HG03571 (cell line): Measurements from ENCODE around the gene C15orf39.
"Not testable (repeated sequence)": the region's sequence is repeated elsewhere in the genome, so short reads cannot be mapped to it uniquely, and the experiment has no call there.

Experiments
- ATAC-seq: cut with Tn5 transposase; IDR thresholded peaks from one replicate; pipeline ENCODE4 v1.9.1; 2021; ENCODE audit not compliant: unreplicated experiment

C15orf39 gene

GRCh38 chr15:75229191-75230015 lies 27.7 kb downstream of the C15orf39 start:
- no peak for ATAC-seq

GRCh38 chr15:75230016-75230343 lies 28.3 kb downstream of the C15orf39 start:
- no peak for ATAC-seq

GRCh38 chr15:75230551-75231371 lies 29.1 kb downstream of the C15orf39 start:
- no peak for ATAC-seq

- ATAC-seq: no peak
Measured at GRCh38 chr15:75231836-75232235, 30.2 kb downstream of the C15orf39 start.

- no peak for ATAC-seq
Measured at GRCh38 chr15:75232252-75232813, 30.7 kb downstream of the C15orf39 start.

GRCh38 chr15:75232826-75233503 lies 31.3 kb downstream of the C15orf39 start:
- no peak for ATAC-seq

GRCh38 chr15:75233504-75234190 lies 32.0 kb downstream of the C15orf39 start:
- no peak for ATAC-seq

- ATAC-seq: no peak
Measured at GRCh38 chr15:75234191-75234810, 32.6 kb downstream of the C15orf39 start.

- no peak for ATAC-seq
Measured at GRCh38 chr15:75235051-75235673, 33.5 kb downstream of the C15orf39 start.

- ATAC-seq: no peak
Measured at GRCh38 chr15:75235760-75236729, 34.4 kb downstream of the C15orf39 start.

- ATAC-seq: no peak
Measured at GRCh38 chr15:75237316-75237982, 35.8 kb downstream of the C15orf39 start.

- no peak for ATAC-seq
Measured at GRCh38 chr15:75238150-75238549, 36.5 kb downstream of the C15orf39 start.

GRCh38 chr15:75245741-75246140 lies 44.1 kb downstream of the C15orf39 start:
- not testable (repeated sequence) for ATAC-seq

- ATAC-seq: not testable (repeated sequence)
Measured at GRCh38 chr15:75248991-75249390, 47.3 kb downstream of the C15orf39 start.

GRCh38 chr15:75249726-75250125 lies 48.0 kb downstream of the C15orf39 start:
- no peak for ATAC-seq

- not testable (repeated sequence) for ATAC-seq
Measured at GRCh38 chr15:75251343-75251742, 49.7 kb downstream of the C15orf39 start.

GRCh38 chr15:75252285-75252684 lies 50.6 kb downstream of the C15orf39 start:
- ATAC-seq: not testable (repeated sequence)

- not testable (repeated sequence) for ATAC-seq
Measured at GRCh38 chr15:75258034-75258433, 56.4 kb downstream of the C15orf39 start, which contains the start of gene GOLGA6C. Gene GOLGA6C (plus strand): TSS chr15:75258334. CDS start chr15:75258599, 265 bp downstream.
